Measurements from ENCODE around the gene BEX3.

- TF ChIP-seq GATA2 (IDR thresholded peaks at IDR 0.05; ENCODE audit: low read depth, low read length) (no peak), GATA3 (IDR thresholded peaks at IDR 0.05; ENCODE audit: low read depth, low read length) (no peak)
Measured at GRCh38 chrX:103418811-103419340, 42.5 kb downstream of the BEX3 start.
